ENCODE data around the gene CASP10. TPM values are rescaled to one million over a fixed set of nuclear protein-coding genes. Genes with fewer than 3 reads are reported as not detected.

The CASP10 gene
- total RNA-seq, 1 donor from 2014 or later, result 2.6 TPM

DNA sequence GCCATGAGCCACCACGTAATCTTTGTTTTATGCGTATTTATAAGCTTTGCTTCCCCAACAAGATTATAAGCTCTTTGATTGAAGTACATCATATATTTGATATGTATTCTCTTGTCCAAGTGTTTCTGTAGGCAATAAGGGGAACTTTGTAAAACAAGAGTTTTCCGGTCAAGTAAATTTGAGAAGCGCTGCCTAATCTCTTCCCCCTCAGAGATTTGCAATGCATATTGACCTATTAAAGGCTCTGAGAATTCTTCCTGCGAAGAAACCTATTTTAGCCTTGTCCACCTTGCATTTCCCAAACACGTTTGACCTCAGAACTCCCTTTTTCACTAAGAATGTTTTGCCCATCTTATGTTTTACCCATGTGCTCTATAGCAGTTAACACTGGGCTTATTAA is 26.9 kb upstream of the CASP10 start:
- no peaks in the 10 kb centered on the region for H3K27me3 ChIP-seq (ENCODE audit: control insufficient read depth, insufficient read depth, low read length)
- no peak overlapping the region for H3K4me3 ChIP-seq (ENCODE audit: low read depth, low read length)
- H3K36me3 ChIP-seq (ENCODE audit: control insufficient read depth, insufficient read depth, low read length), result peaks cover 25% of the 10 kb centered on the region
- no peak for TF ChIP-seq CTCF (IDR thresholded peaks at IDR 0.05; ENCODE audit: insufficient read depth, low read length, severe bottlenecking)
- DNase-seq (ENCODE audit: low read depth) (no peak), FAIRE-seq (no peak)

GRCh38 chr2:201156640-201157039 is 26.3 kb upstream of the CASP10 start:
- no peak for DNase-seq (ENCODE audit: low read depth)
- TF ChIP-seq CTCF (IDR thresholded peaks at IDR 0.05; ENCODE audit: insufficient read depth, low read length, severe bottlenecking), result no peak
- Histone ChIP-seq H3K4me3 (ENCODE audit: low read depth, low read length) (no peak overlapping the region), H3K36me3 (ENCODE audit: control insufficient read depth, insufficient read depth, low read length) (peaks cover 25% of the 10 kb centered on the region), H3K27me3 (ENCODE audit: control insufficient read depth, insufficient read depth, low read length) (no peaks in the 10 kb centered on the region)
- FAIRE-seq, result no peak

GRCh38 chr2:201157694-201158093 is 25.2 kb upstream of the CASP10 start:
- FAIRE-seq (peak; percentile 55), DNase-seq (ENCODE audit: low read depth) (peak; percentile 95)
- peaks cover 24% of the 10 kb centered on the region for H3K36me3 ChIP-seq (ENCODE audit: control insufficient read depth, insufficient read depth, low read length)

GRCh38 chr2:201158111-201158929 is 24.6 kb upstream of the CASP10 start:
- Histone ChIP-seq H3K4me3 (ENCODE audit: low read depth, low read length) (no peak overlapping the region), H3K27me3 (ENCODE audit: control insufficient read depth, insufficient read depth, low read length) (no peaks in the 10 kb centered on the region), H3K36me3 (ENCODE audit: control insufficient read depth, insufficient read depth, low read length) (peaks cover 21% of the 10 kb centered on the region)
- FAIRE-seq, result no peak
- peak; percentile 68 for TF ChIP-seq CTCF (IDR thresholded peaks at IDR 0.05; ENCODE audit: insufficient read depth, low read length, severe bottlenecking)
- DNase-seq (ENCODE audit: low read depth), result peak; percentile 80

More at GRCh38 chr2:201157694-201158093, 25.2 kb upstream of the CASP10 start:
- TF ChIP-seq CTCF (IDR thresholded peaks at IDR 0.05; ENCODE audit: insufficient read depth, low read length, severe bottlenecking), result no peak
- no peak overlapping the region for H3K4me3 ChIP-seq (ENCODE audit: low read depth, low read length)
- H3K27me3 ChIP-seq (ENCODE audit: control insufficient read depth, insufficient read depth, low read length), result no peaks in the 10 kb centered on the region

GRCh38 chr2:201164166-201164565 is 18.8 kb upstream of the CASP10 start:
- no peak for FAIRE-seq
- H3K4me3 ChIP-seq (ENCODE audit: low read depth, low read length), result no peak overlapping the region
- peaks cover 29% of the 10 kb centered on the region for H3K36me3 ChIP-seq (ENCODE audit: control insufficient read depth, insufficient read depth, low read length)
- DNase-seq (ENCODE audit: low read depth), result peak; percentile 31
- no peaks in the 10 kb centered on the region for H3K27me3 ChIP-seq (ENCODE audit: control insufficient read depth, insufficient read depth, low read length)
- no peak for TF ChIP-seq CTCF (IDR thresholded peaks at IDR 0.05; ENCODE audit: insufficient read depth, low read length, severe bottlenecking)
